OCI-LY1 (cell line): ENCODE data around the gene HTR4.

ENCODE experiments used
- H2AFZ ChIP-seq: fragments of 200-600 bp; sonication (generic), shearing (Covaris generic); 2 replicates; pipeline ENCODE4 v1.6.0; 2014; ENCODE audit warnings: antibody characterized with exemption, mild to moderate bottlenecking, low read length
- H3F3A ChIP-seq: fragments of 200-600 bp; sonication (generic), shearing (Covaris generic); 2 replicates; pipeline ENCODE4 v1.6.0; 2014; ENCODE audit warnings: mild to moderate bottlenecking, antibody characterized with exemption, low read length, moderate library complexity; ENCODE audit not compliant: insufficient read depth
- H3K27ac ChIP-seq: fragments of 200-600 bp; sonication (generic); 2 replicates; pipeline ENCODE4 v1.5.1; 2014; ENCODE audit warnings: low read length, mixed run types, mild to moderate bottlenecking, low read depth; ENCODE audit not compliant: poor library complexity, severe bottlenecking
- H3K27me3 ChIP-seq: fragments of 200-600 bp; sonication (generic); 2 replicates; pipeline ENCODE4 v1.6.0; 2014; ENCODE audit warnings: antibody characterized with exemption, mild to moderate bottlenecking, low read length, moderate library complexity; ENCODE audit not compliant: insufficient read depth
- H3K36me3 ChIP-seq: fragments of 200-600 bp; sonication (generic); 2 replicates; pipeline ENCODE4 v1.6.1; 2014; ENCODE audit warnings: mild to moderate bottlenecking, antibody characterized with exemption, low read length, moderate library complexity, mixed read lengths; ENCODE audit not compliant: insufficient read depth
- H3K4me1 ChIP-seq: fragments of 200-600 bp; sonication (generic); 2 replicates; pipeline ENCODE4 v1.5.1; 2014; ENCODE audit warnings: mild to moderate bottlenecking, low read length, moderate library complexity; ENCODE audit not compliant: insufficient read depth, severe bottlenecking
- H3K4me2 ChIP-seq: fragments of 200-600 bp; sonication (generic), shearing (Covaris generic); 2 replicates; pipeline ENCODE4 v1.6.1; 2014; ENCODE audit warnings: low read length
- H3K4me3 ChIP-seq: fragments of 200-600 bp; sonication (generic); 2 replicates; pipeline ENCODE4 v1.5.1; 2014; ENCODE audit warnings: low read length, low read depth, mild to moderate bottlenecking, mixed read lengths; ENCODE audit not compliant: poor library complexity, severe bottlenecking
- H3K79me2 ChIP-seq: fragments of 200-600 bp; shearing (Covaris generic); 2 replicates; pipeline ENCODE4 v1.6.1; 2016; ENCODE audit warnings: mixed run types, low read length, mixed read lengths; ENCODE audit not compliant: insufficient read depth
- H3K9ac ChIP-seq: fragments of 200-600 bp; sonication (generic), shearing (Covaris generic); 2 replicates; pipeline ENCODE4 v1.6.1; 2014; ENCODE audit warnings: mild to moderate bottlenecking, low read length, mixed read lengths
- H3K9me2 ChIP-seq: fragments of 200-600 bp; sonication (generic), shearing (Covaris generic); 2 replicates; pipeline ENCODE4 v1.6.1; 2014; ENCODE audit warnings: low read depth, mild to moderate bottlenecking, low read length, mixed read lengths
- H3K9me3 ChIP-seq: fragments of 200-600 bp; shearing (Covaris generic); 2 replicates; pipeline ENCODE4 v1.6.1; 2014; ENCODE audit warnings: low read length, mixed read lengths
- H4K20me1 ChIP-seq: fragments of 200-600 bp; sonication (generic), shearing (Covaris generic); 2 replicates; pipeline ENCODE4 v1.6.0; 2016; ENCODE audit warnings: mild to moderate bottlenecking, low read length; ENCODE audit not compliant: insufficient read depth
- CTCF ChIP-seq: fragments of 200-600 bp; sonication (generic), shearing (Covaris generic); IDR thresholded peaks from 2 replicates; pipeline ENCODE4 v1.5.1; 2017; ENCODE audit warnings: mild to moderate bottlenecking, antibody characterized with exemption, low read length, moderate library complexity, mixed read lengths
- EZH2 ChIP-seq: fragments of 200-600 bp; sonication (generic), shearing (Covaris generic); IDR thresholded peaks from 2 replicates; pipeline ENCODE4 v1.8.0; 2017; ENCODE audit warnings: borderline replicate concordance, mixed run types, mild to moderate bottlenecking, antibody characterized with exemption, low read length, moderate library complexity, mixed read lengths

Gene HTR4

DNA sequence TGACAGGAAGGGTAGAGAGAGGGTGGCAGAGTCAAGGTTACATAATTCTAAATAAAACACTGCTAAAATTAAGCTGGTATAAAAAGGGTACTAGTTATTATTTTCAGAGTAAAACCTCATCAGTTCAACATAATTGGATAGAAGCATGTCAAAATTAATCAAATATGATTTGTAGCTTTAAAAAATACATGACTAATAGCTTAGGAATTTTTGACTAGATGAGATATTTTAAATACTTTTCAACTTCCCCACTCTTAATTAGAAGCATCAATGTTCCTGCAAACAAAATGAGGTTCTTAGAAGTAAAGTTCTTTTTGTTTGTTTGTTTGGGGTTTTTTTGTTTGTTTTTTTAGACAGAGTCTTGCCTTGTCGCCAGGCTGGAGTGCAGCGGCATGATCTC lies 29.1 kb downstream of the HTR4 start:
- H3K36me3 ChIP-seq, result no peaks in the 10 kb centered on the region
- H3K4me3 ChIP-seq, result no peak overlapping the region
- H3K27me3 ChIP-seq, result no peaks in the 10 kb centered on the region
- no peak overlapping the region for H2AFZ ChIP-seq
- TF ChIP-seq CTCF (no peak), EZH2 (no peak)
- no peak overlapping the region for H3K4me2 ChIP-seq
- H3F3A ChIP-seq, result no peaks in the 10 kb centered on the region
- no peak overlapping the region for H3K9ac ChIP-seq
- no peaks in the 10 kb centered on the region for H3K79me2 ChIP-seq
- H3K4me1 ChIP-seq, result no peaks in the 10 kb centered on the region
- H4K20me1 ChIP-seq, result no peaks in the 10 kb centered on the region
- no peak overlapping the region for H3K27ac ChIP-seq
- H3K9me3 ChIP-seq, result no peaks in the 10 kb centered on the region
- H3K9me2 ChIP-seq, result no peaks in the 10 kb centered on the region

DNA sequence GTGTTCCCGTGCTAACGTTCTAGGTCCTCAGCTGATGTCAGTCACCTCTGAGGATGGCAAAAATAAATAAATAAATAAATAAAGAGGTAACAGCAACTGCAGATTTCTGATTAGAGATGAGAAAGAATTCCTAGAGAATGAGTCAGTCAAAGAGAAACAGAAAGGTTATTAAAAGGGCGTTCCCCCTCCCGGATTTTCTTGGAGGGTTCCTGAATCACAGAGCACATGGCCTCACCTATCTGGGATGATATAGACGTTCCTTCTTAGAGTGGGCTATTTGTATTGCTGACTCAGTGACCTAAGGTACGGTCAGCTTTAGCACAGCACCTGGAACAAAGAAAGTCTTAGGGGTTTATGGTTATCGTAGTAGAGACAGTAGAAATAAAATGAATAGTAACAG lies 30.6 kb downstream of the HTR4 start:
- Histone ChIP-seq H3K9me3 (no peaks in the 10 kb centered on the region), H3K4me3 (no peak overlapping the region), H3K9ac (no peak overlapping the region), H3K9me2 (no peaks in the 10 kb centered on the region), H3K36me3 (no peaks in the 10 kb centered on the region), H3F3A (no peaks in the 10 kb centered on the region), H3K27me3 (no peaks in the 10 kb centered on the region), H4K20me1 (no peaks in the 10 kb centered on the region), H3K4me2 (no peak overlapping the region), H3K27ac (no peak overlapping the region), H3K79me2 (no peaks in the 10 kb centered on the region), H3K4me1 (no peaks in the 10 kb centered on the region), H2AFZ (no peak overlapping the region)
- TF ChIP-seq CTCF, result no peak
- no peak for TF ChIP-seq EZH2

DNA sequence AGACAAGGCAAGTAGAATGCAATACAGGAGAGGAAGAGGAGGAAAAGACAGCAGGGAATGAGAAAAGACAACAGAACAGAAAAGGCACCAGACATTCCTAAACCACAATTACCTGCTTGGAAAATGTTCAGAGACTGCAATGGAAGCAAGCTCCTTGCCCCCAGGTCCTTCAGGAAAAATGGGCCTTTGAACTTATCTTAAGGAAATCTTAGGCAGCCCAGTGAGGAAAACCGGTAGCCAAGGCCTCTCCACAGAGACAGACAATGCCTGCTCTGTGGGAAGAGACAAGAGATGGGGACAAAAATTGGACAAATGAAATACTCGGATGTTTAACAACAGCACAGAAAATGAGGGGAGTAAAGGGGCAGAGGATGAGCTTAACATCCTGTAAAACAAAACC lies 31.2 kb downstream of the HTR4 start:
- no peak overlapping the region for H3K4me2 ChIP-seq
- H3K4me3 ChIP-seq, result no peak overlapping the region
- H3K9ac ChIP-seq, result no peak overlapping the region
- TF ChIP-seq CTCF (no peak), EZH2 (no peak)
- no peaks in the 10 kb centered on the region for H3K27me3 ChIP-seq
- no peaks in the 10 kb centered on the region for H3F3A ChIP-seq
- no peaks in the 10 kb centered on the region for H3K9me3 ChIP-seq
- H3K79me2 ChIP-seq, result no peaks in the 10 kb centered on the region
- H3K27ac ChIP-seq, result no peak overlapping the region
- H3K4me1 ChIP-seq, result no peaks in the 10 kb centered on the region
- no peaks in the 10 kb centered on the region for H3K36me3 ChIP-seq
- no peaks in the 10 kb centered on the region for H3K9me2 ChIP-seq
- H4K20me1 ChIP-seq, result no peaks in the 10 kb centered on the region
- H2AFZ ChIP-seq, result no peak overlapping the region
